ENCODE results near the gene DNM2.

DNA sequence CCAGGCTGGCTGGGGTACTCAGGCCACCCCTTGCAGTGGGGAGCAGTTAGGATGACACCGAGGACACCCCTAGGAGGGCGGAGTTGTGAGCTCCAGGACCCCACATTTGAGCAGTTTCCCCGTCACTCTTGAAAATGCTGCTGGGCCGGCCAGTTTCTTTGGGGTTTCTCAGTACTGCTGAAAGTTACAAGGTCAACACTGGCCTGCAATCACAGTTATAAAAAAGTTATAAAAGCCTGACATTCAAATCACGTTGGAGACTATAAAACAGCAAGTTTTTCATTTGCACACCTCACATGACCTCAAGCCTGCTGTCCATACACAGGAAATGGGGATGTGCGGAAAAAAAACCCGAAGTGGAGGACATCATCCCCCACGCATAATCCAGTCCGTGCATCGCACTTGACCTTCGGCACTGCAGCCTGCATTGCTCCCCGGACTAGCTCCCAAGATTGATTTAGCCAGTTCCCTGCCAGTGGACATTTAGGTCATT is 27.0 kb downstream of the DNM2 start:
- TF ChIP-seq, protein P1, sequence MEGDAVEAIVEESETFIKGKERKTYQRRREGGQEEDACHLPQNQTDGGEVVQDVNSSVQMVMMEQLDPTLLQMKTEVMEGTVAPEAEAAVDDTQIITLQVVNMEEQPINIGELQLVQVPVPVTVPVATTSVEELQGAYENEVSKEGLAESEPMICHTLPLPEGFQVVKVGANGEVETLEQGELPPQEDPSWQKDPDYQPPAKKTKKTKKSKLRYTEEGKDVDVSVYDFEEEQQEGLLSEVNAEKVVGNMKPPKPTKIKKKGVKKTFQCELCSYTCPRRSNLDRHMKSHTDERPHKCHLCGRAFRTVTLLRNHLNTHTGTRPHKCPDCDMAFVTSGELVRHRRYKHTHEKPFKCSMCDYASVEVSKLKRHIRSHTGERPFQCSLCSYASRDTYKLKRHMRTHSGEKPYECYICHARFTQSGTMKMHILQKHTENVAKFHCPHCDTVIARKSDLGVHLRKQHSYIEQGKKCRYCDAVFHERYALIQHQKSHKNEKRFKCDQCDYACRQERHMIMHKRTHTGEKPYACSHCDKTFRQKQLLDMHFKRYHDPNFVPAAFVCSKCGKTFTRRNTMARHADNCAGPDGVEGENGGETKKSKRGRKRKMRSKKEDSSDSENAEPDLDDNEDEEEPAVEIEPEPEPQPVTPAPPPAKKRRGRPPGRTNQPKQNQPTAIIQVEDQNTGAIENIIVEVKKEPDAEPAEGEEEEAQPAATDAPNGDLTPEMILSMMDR (IDR thresholded peaks at IDR 0.05; ENCODE audit: insufficient read depth, low read depth, low read length), result no peak
- TF ChIP-seq EZH2 (IDR thresholded peaks at IDR 0.05; ENCODE audit: insufficient read depth, low read length), result no peak

Measured in astrocyte (in vitro differentiated cells and primary cell).